Sigmoid colon (tissue), 3 donors: ENCODE measurements around the gene C12orf43.

ENCODE experiments used
- CTCF ChIP-seq, 4 experiments: fragments of 450-650 bp in 3 of 4; fragments of 200-600 bp in 1 of 4; IDR thresholded peaks; one replicate each; pipeline ENCODE4 v1.5.1; 2016 to 2019; ENCODE audit warnings: antibody characterized with exemption in 4 of 4, mild to moderate bottlenecking in 3 of 4, moderate library complexity in 2 of 4
- POLR2A ChIP-seq, 2 donors: fragments of 450-650 bp; IDR thresholded peaks; one replicate each; pipeline ENCODE4 v1.6.1; 2016; ENCODE audit warnings: antibody characterized with exemption in 2 of 2, mild to moderate bottlenecking in 2 of 2, moderate library complexity in 2 of 2

- TF ChIP-seq CTCF (IDR thresholded peaks at IDR 0.05) (no peak), POLR2A (IDR thresholded peaks at IDR 0.05) (no peak)
Observed at GRCh38 chr12:120978296-120979219, 37.7 kb downstream of the C12orf43 start, which contains the start of gene HNF1A.
